HG02973 (cell line): Measurements from ENCODE around the gene ATP6V1G3.
"Not testable (repeated sequence)": the region's sequence is repeated elsewhere in the genome, so short reads cannot be mapped to it uniquely, and the experiment has no call there.

ENCODE experiments used
- ATAC-seq: cut with Tn5 transposase; IDR thresholded peaks from one replicate; pipeline ENCODE4 v1.9.1; 2021; ENCODE audit warnings: moderate library complexity; ENCODE audit not compliant: unreplicated experiment

Gene ATP6V1G3

GRCh38 chr1:198540580-198540979 lies at the start of gene ATP6V1G3:
Gene ATP6V1G3 (minus strand): TSS chr1:198540680. CDS start chr1:198540650, 30 bp downstream.
- ATAC-seq, result no peak

- no peak for ATAC-seq
Observed at GRCh38 chr1:198588845-198589244, 48.4 kb upstream of the ATP6V1G3 start.

GRCh38 chr1:198584163-198584562 lies 43.7 kb upstream of the ATP6V1G3 start:
- no peak for ATAC-seq

GRCh38 chr1:198583209-198583802 lies 42.8 kb upstream of the ATP6V1G3 start:
- not testable (repeated sequence) for ATAC-seq

GRCh38 chr1:198577444-198577843 lies 37.0 kb upstream of the ATP6V1G3 start:
- ATAC-seq, result no peak

GRCh38 chr1:198575798-198576641 lies 35.5 kb upstream of the ATP6V1G3 start:
- peak; percentile 81 for ATAC-seq

- no peak for ATAC-seq
Observed at GRCh38 chr1:198575292-198575691, 34.8 kb upstream of the ATP6V1G3 start.

- no peak for ATAC-seq
Observed at GRCh38 chr1:198574325-198574724, 33.8 kb upstream of the ATP6V1G3 start.

GRCh38 chr1:198564716-198565115 lies 24.2 kb upstream of the ATP6V1G3 start:
- no peak for ATAC-seq

GRCh38 chr1:198564157-198564556 lies 23.7 kb upstream of the ATP6V1G3 start:
- ATAC-seq, result no peak

GRCh38 chr1:198563583-198563982 lies 23.1 kb upstream of the ATP6V1G3 start:
- ATAC-seq, result no peak

- ATAC-seq, result no peak
Observed at GRCh38 chr1:198560161-198560560, 19.7 kb upstream of the ATP6V1G3 start.

GRCh38 chr1:198559362-198559761 lies 18.9 kb upstream of the ATP6V1G3 start:
- no peak for ATAC-seq

- ATAC-seq, result no peak
Observed at GRCh38 chr1:198558402-198558801, 17.9 kb upstream of the ATP6V1G3 start.

- peak; percentile 95 for ATAC-seq
Observed at GRCh38 chr1:198556971-198557370, 16.5 kb upstream of the ATP6V1G3 start.

- ATAC-seq, result no peak
Observed at GRCh38 chr1:198552668-198553416, 12.4 kb upstream of the ATP6V1G3 start.

- no peak for ATAC-seq
Observed at GRCh38 chr1:198550941-198551524, 10.6 kb upstream of the ATP6V1G3 start.

GRCh38 chr1:198549866-198550265 lies 9.4 kb upstream of the ATP6V1G3 start:
- ATAC-seq, result peak; percentile 88

GRCh38 chr1:198548890-198549289 lies 8.4 kb upstream of the ATP6V1G3 start:
- ATAC-seq, result no peak

GRCh38 chr1:198545156-198545555 lies 4.7 kb upstream of the ATP6V1G3 start:
- no peak for ATAC-seq

GRCh38 chr1:198544265-198544664 lies 3.8 kb upstream of the ATP6V1G3 start:
- no peak for ATAC-seq
